ENCODE results near the gene PGA5.

- no peak for TF ChIP-seq EP300 (IDR thresholded peaks at IDR 0.05)
- TF ChIP-seq CTCF (IDR thresholded peaks at IDR 0.05) = no peak
- TF ChIP-seq POLR2A (IDR thresholded peaks at IDR 0.05) = no peak
Observed at GRCh38 chr11:61278001-61278470, 37.1 kb downstream of the PGA5 start.

Data from ovary (tissue), 3 donors.